ENCODE measurements around the gene TMEM19.

DNA sequence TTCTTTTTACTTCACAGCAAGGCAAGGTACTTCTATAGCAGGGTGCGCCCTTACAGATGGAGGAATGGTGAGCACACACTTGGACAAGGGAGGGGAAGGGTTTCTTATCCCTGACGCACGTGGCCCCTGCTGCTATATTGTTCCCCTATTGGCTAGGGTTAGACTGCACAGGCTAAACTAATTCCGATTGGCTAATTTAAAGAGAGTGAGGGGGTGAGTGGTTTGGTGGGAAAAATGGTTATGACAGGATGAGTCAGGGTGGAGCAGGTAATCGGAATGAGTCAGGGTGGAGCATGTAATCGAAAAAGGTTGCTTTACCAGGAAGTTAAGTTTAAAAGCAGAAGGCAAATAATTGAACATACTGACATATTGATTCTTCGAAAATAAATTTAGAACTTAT lies 45.1 kb downstream of the TMEM19 start:
- TF ChIP-seq, protein P1, sequence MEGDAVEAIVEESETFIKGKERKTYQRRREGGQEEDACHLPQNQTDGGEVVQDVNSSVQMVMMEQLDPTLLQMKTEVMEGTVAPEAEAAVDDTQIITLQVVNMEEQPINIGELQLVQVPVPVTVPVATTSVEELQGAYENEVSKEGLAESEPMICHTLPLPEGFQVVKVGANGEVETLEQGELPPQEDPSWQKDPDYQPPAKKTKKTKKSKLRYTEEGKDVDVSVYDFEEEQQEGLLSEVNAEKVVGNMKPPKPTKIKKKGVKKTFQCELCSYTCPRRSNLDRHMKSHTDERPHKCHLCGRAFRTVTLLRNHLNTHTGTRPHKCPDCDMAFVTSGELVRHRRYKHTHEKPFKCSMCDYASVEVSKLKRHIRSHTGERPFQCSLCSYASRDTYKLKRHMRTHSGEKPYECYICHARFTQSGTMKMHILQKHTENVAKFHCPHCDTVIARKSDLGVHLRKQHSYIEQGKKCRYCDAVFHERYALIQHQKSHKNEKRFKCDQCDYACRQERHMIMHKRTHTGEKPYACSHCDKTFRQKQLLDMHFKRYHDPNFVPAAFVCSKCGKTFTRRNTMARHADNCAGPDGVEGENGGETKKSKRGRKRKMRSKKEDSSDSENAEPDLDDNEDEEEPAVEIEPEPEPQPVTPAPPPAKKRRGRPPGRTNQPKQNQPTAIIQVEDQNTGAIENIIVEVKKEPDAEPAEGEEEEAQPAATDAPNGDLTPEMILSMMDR (IDR thresholded peaks at IDR 0.05), result no peak
- no peak for TF ChIP-seq POLR2A (IDR thresholded peaks at IDR 0.05)

Measured in lower leg skin (tissue), 3 donors.